Right renal pelvis (tissue), 4 donors: ENCODE results near the gene DNM1. TPM values are rescaled to one million over a fixed set of nuclear protein-coding genes. Genes with fewer than 3 reads are reported as not detected.
A peak's percentile ranks its signal among the peaks of the same experiment; 100 is the strongest.

Experiments used
- DNase-seq, 4 donors: peaks; one replicate each; pipeline ENCODE4 v3.0.0-alpha.2; 2013; ENCODE audit warnings: low read depth in 4 of 4, low spot score in 3 of 4, missing footprints in 1 of 4
- polyA plus RNA-seq, 4 donors: library from polyadenylated mRNA; unstranded; fragments of 120-200 nt; gene quantifications; one replicate each; pipeline ENCODE4 v1.2.1, GENCODE V29; 2013; ENCODE audit not compliant: insufficient read length in 4 of 4

Gene DNM1
- polyA plus RNA-seq, 4 donors = 79.9 to 107 (median 89.6) TPM

DNA sequence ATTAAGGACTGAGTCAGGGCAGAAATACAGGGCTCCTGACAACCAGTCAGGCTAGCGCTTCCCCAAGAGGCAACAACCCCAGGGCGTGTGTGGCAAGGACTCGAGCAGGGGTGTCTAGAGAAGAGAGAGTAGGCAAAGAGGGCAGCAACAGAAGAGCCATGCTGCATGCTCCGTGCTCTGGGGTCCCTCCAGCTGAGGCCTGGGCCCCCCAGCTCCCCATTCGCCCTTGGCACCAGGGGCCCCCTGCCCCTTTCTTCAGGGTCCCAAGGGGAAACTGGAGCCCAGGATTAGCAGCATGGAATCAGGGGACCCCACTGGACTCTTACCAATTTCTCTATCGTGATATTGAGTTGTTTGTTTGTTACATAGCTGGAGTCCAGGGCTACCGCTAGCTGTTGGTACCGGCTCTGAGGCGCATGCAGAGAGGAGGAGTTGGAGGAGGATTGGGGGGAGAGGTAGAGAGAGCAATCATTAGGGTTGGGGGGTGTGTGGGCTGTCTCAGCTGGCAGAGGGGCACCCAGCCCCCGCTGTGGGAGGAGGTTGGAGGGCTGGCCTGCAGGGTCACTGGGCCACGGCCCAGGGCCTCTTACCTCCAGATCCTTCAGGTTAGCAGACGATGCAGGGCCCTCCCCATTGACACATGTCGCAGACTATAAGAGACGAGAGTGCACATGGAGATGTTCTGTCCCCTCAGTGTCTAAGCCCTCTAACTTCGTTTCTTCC lies 63.9 kb downstream of the DNM1 start:
- no peak for DNase-seq

DNA sequence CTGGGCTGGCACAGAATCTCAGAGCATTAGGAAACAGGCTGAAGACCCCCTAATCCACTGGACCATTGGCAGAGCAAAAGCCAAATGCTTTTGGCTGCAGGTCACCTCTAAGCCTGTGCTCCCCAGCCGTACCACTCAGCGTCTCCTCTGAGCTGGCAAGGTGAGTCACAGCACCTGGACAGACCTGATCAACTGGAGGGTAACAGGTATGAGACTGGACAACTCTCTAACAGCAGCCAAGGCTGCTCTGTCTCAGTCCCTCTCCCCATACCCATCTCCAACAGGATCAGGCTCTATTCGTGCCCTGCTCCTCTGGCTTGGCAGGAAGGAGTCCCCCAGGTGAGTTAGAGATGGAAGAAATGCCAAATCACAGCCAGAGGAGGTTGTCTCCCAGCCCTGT lies 67.9 kb downstream of the DNM1 start:
- DNase-seq = no peak

DNA sequence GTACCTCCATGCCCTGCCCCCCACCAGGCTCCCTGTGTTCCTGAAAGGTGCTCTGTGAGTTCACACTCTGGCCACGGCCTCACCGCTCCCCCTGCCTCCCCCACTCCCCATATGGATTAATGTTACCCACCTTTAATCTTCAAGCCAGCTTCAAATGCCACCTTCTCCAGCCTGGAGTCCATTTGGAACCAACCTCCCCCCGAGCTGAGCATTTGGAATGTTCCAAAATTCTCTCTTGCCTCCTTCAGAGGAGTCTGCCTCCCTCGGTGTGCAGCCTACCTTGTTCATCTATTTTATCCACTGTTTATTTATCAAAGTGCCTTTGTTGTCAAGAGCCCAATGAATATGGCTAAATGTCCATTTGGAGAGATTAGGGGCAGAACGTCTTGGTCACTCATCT lies 68.3 kb downstream of the DNM1 start:
- DNase-seq = no peak

DNA sequence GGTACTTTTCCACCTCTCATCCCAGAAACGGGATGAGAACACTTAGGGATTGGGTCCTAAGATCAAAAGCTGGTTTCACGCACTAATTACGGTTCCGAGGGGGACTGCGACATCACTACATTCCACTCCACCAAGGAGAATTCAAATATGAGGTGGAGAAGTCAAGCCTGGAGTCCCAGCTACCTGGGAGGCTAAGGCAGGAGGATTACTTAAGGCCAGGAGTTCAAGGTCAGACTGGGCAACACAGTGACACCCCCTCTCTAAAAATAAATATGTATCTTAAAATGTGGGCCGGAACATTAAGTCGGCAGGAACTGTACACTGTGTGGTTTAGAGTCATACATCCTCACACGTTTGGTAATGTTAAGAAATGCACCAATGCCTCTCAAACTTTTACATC lies 71.1 kb downstream of the DNM1 start:
- DNase-seq = no peak

DNA sequence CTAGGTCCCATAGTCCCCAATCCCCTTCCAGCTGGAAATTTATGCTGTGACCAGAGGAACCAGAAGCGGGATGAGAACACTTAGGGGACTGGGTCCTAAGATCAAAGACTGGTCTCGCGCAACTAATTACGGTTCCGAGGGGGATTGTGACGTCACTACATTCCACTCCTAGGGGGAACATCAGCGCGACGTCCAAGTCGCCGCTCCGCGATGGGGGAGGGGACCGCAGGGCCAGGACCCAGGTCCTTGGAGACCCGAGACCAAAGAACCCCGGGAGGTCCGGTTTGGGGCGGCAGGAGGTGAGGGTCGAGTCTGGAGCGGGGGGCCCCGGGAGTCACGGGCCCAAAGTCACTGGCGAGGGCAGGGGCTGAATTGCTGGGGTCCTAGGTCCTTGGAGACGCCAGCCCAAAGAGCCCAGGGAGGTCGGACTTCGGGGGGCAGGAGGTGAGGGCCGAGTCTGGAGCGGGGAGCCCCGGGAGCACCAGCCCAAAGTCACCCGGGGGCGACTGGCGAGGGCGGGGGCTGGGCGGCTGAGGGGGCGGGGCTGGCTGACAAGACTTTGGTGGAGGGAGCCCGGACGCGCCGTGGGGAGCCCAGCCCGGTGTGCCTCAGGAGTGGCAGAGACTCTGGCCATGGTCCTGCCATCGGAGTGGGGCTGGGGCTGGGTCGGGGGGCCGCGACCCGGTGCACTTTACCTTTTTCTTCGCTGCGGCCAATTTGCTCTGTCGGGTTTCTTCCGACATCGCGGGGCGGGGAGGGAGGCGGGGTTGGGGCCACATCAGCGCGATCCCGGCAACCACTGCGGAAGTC lies 72.2 kb downstream of the DNM1 start, which contains the start of gene GOLGA2:
TSS of gene GOLGA2 (minus strand) at position 810 of the 810 bp plus-strand sequence. CDS start at position 779, 31 bp downstream.
- DNase-seq = peak in 2 of 4 donors; percentile 16 to 42

DNA sequence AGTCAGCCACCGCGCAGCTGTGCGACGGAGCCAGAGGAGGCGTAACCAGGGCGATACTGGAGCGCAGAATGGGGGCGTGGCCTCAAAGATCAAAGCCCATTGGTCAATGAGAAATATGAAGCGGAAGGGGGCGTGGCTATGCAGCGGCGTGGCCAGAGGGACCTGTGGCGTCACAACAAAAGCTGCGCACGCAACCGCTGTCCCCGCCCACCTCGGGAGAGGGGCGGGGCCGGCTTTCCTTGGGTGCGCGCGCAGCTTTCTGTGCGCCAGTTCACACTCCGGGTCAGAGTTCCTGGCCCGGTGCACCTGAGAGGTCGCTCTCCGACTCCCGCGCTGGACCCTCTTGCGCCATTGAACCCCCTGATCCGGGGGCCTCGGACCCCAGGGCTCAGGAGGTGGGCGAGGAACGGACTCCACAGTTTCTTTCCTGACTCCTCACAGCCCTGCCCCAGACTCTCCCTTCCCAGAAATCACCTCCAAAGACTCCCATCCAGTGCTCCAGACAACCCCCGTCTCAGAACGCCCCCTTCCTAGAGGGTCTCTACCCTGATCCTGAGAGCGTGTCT lies 72.9 kb downstream of the DNM1 start, which contains the start of gene SWI5:
TSS of gene SWI5 (plus strand) at position 269 of the 566 bp plus-strand sequence.
- peak; percentile 99 to 100 (median 100) for DNase-seq

DNA sequence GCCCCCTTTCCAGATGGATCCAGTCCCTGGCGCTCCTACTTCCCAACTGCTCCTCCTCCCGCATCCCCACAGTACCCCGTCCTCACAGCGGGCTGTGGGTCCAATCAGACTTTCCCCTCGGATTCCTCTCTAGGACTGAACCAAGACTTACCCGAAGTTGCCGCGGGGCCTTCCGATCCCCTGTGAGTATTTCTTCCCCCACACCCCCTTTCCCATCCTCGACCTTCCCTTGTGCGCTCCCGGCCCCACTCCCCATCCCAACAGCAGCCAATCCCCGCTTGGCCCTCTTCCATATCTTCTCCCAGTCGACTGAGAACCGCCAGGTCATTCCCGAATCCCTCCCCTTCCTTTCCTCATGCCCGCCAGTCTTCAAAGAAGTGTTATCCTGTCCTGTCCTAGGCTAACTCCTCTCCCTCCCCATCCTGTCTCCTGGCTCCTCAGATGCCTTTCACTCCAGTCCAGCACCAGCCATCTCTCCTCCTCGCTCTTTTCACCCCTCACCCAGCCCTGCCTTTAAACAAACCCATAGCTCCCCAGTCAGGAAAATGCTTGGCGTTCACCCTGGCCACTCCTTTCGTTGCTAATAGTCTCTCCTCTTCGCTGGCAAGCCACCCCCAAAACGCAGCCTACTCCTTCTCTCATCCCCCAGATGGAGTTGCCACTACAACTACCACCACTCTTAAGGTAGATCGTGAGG lies 73.5 kb downstream of the DNM1 start:
- peak in 1 of 4 donors; percentile 41 for DNase-seq

DNA sequence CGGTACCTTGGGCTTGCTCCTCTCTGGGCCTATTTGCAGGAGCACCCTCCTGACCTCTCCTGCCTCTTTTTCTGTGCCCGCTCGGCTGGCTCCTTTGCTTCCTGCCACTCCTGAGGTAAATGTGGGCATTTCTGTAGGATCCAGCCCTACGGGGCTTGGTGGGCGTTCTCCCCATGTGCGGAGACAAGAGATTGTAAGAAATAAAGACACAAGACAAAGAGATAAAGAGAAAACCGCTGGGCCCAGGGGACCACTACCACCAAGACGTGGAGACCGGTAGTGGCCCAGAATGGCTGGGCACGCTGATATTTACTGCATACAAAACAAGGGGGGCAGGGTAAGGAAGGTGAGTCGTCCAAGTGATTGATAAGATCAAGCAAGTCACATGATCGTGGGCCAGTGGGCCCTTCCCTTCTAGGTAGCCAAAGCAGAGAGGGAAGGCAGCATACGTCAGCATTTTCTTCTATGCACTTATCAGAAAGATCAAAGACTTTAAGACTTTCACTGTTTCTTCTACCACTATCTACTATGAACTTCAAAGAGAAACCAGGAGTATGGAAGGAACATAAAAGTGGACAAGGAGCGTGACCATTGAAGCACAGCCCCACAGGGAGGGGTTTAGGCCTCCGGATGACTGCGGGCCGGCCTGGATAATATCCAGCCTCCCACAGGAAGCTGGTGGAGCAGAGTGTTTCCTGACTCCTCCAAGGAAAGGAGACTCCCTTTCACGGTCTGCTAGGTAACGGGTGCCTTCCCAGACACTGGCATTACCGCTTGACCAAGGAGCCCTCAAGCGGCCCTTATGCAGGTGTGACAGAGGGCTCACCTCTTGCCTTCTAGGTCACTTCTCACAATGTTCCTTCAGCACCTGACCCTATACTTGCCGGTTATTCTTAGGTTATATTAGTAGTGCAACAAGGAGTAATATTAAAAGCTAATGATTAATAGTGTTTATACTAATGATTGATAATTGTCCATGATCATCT lies 76.2 kb downstream of the DNM1 start:
- DNase-seq = peak in 1 of 4 donors; percentile 14

DNA sequence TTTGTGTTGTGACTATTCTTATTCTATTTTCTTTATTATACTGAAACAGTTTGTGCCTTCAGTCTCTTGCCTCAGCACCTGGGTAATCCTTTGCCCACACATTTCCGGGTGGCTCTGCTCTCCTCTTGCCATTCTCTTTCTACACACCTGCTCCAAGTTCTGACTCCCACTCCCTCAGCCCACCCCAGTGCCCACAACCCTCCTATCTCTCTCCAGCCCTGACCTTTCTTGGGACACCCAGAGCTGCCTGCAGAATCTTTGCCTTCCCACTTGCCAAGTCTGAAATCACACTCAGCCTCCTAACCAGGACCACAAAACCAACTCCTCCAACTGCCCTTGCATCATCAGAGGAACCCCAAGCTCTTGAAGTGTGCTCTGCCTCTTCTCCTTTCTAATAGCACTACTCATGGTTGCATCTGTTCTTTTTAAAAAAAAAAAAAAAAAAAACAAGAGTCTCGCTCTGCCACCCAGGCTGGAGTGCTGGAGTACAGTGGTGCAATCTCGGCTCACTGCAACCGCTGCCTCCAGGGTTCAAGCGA lies 77.0 kb downstream of the DNM1 start:
- DNase-seq = no peak

DNA sequence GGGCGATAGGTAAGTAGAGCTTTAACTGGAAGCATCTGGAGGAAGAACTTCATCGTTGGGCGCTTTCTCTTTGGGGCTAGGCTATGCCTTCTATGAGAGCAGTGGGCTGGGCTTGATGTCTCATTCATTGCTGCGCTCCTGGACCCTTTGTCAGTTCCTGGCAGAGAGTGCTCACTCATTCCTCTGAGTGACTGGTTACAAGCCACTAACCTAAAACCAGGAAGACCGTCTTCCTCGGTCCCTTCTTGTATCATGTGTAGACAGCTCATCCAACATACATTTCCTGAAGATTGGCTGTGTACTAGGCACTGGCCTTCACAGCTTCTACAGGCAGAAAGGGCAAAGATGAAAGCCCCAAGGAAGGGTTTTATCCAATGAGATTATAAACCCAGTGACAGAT lies 79.3 kb downstream of the DNM1 start:
- DNase-seq = no peak

DNA sequence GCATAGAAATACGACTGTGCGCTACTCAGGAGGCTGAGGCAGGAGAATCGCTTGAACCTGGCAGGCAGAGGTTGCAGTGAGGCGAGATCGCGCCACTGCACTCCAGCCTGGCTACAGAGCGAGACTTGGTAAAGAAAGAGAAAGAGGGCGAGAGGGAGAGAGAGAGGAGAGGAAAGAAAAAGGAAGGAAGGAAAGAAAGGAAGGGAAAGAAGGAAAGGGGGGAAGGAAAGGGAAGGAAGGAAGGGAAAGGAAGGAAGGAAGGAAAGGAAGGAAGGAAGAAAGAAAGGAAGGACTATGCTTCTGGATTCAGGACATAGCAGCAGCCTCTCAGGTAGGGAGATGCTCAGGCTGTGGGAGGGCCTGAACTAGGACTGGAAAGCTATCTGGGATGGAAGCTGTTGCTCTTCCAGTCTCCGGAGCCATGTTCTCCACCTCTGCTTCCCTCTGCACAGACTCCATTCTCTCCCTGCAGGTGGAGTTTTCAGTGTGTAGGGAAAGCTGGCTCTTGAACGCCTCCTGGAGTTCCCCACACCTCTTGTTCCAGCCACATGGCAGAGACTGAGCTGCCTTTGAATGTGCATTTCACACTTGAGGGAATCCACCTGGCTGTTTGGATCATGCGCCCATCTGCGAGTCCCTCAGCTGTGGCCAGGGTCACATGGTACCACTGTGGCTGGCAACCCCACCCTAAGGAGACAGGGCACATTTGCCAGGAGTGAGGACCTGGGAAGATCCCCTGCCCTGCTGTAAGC lies 82.0 kb downstream of the DNM1 start:
- DNase-seq = peak in 1 of 4 donors; percentile 16

DNA sequence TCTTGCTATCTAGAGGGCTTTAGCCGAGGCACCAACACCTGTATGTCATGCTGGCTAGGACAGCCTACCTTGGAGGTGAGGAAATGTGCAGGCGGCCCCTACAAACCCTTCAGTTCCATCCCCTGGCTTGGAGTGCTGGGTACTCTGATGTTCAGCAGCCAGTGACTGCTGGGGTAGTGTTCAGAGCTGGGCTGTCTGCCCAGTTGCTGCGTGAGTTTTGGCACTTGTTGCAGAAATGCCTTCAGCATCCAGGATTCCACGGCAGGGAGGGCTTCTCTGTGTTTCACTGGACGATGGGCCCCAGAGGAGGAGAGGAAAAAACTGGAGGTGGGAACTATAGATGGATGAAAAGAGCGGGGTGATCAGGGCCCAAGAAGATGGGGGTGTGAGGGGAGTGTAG lies 83.3 kb downstream of the DNM1 start:
- DNase-seq = no peak

DNA sequence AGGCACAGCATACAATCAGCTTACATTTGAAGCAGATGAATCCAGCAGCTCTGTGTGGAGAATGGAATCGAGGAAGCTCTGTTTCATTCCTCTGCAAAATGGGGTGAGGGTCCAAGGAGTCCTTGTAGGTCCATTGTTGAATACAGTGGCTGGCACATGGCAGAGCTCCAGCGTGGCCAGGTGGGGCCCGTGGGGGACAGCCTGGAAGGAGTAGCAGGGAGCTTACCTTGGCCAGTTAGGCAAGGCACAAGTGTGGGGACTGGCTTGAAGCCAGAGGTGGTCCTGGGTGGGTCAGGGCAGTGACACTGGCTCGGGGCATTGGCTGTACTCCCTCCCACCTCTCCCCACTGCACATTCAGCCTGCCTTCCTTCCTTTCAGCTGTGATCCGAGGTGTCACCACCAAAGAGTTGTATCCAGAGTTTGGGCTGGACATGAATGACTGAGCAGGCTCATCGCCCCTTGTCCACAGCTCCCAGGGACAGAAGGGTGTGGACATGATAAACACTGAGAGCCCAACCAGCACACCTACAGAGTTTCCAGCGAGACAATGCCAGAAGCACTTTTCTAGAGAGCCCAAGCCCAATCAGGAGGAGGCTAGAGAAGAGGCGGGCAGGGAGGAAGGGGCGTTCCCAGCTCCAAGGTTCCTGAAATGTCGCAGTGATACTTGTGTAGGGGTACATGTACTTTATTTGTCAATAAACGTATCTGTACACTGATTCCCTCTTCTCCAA lies 85.3 kb downstream of the DNM1 start:
- no peak for DNase-seq

DNA sequence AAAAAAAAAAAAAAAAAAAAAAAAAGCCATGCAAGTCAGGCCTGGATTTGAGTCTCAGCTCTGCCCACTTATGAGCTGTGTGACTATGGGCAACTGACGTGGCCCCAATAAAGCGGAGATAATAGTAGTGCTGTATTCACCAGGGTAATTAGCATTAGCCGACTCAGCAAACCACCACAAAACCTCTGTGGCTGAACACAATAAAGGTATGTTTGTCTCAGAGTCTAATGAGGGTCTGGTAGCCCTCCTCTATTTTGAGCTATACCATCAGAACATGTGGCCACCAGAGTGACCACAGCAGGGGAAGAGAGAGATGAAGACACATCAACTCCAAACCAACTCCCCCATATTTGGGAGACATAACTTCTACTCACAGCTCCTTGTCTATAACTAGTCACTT lies 88.8 kb downstream of the DNM1 start:
- DNase-seq = no peak

DNA sequence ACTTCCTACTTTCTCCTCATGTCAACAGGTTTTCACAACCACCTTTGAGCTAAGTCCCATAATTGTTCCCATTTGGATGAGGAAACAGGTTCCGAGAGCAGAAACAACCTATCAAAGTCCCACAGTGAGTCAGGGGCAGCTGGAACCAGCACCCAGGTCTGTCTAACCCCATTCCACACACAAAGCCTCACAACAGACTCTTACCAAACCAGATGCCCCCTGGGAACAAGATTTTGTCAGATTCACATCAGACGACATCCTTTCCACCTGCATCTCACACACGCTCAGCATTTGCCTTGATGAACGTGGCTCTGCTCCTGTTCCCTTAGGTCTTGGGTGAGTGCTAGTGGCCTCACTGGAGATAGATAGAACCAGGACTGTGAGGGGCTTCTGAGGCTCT lies 89.9 kb downstream of the DNM1 start:
- DNase-seq = no peak

DNA sequence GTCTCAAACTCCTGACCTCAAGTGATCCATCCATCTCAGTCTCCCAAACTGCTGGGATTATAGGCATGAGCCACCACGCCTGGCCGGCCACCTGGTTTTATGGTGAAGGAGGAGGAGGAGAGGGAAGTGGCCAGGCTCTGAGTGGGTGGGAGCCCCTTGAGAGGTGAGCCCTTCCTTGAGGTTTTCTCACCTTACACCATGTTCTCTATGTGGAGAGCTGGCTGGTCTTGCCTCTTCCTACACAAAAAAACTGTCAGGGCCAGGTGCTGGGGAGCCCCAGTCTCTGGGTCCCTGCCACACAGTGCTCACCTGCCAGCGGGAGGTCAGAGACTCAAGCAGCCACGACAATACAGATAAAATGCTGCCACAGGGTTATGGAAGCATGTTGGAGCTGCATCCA lies 91.0 kb downstream of the DNM1 start:
- no peak for DNase-seq

DNA sequence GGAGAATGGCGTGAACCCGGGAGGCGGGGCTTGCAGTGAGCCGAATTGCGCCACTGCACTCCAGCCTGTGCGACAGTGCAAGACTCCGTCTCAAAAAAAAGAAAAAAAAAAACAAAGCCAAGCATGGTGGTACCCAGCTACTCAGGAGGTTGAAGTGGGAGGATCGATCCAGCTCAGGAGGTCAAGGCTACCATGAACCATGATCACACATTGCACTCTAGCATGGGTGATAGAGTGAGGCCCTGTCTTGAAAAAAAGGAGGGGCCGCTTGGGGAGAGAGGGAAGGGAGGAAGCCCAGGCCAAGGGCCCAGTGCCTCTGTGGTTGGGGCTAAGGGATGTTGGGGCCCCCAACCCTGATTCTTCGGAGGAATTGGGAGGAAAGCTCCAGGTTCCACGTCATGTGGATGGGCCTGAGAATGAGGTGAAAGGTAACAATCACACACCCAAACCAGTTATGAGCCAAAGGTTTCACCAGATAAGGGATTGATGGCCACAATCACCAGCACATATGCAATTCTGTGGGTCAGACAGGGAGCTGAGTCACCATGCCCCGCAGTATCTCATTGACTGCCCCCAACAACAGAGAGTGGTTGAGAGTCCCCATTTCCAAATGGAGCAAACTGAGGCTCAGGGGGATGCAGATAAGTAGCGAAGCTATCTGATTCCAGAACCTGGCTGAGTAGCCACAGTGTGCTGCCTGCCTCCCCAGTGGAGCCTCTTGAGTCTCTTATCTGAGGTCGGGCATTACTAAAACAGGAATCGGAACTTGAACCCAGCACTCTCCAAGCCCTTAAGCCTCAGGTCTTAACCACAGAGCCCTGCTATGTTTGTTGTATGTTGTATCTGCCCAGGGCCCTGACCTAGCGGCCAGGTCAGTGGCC lies 93.4 kb downstream of the DNM1 start:
- no peak for DNase-seq
